DMS 273 (cell line): ENCODE measurements around the gene AKAP17A.
"Not testable (repeated sequence)": the region's sequence is repeated elsewhere in the genome, so short reads cannot be mapped to it uniquely, and the experiment has no call there.

ENCODE experiments used
- DNase-seq: peaks from one replicate; lab custom pipeline; 2025; ENCODE audit not compliant: unreplicated experiment; lab: John Stamatoyannopoulos, UW

AKAP17A gene

DNA sequence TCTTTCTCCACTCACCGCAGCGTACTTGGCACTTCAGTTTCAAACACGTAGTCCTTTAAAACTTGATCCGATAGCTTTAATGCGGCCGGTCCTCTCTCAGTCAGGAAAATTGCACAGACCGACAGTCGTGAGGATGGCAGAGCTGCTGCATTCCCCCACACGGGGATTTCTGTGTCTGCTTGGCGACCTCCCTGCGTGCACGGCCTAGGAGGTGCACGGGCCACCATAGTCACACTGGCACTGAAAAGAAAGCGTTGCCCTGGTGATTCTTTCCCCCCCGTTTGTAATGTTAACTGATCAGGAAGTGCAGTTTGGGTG lies 10.3 kb downstream of the AKAP17A start:
- no peak for DNase-seq

DNA sequence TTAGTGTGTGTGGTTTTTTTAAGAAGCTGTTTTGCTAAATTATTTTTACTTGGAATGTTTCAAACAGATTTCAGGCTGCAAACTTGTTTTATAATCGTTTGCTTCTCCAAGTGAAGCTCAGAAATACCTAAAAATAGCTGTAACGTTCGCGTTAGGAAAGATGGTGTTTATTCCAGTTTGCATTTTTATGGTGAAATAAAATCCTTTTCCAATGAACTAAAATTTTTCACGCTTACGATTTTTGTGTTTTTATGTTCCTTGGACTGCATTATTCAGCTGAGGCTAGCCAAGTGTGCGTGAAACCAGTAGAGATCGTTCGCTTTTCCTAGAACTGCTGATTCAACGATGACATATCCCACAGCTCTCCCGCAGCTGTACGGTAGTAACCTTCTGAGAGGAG lies 10.9 kb downstream of the AKAP17A start:
- no peak for DNase-seq

DNA sequence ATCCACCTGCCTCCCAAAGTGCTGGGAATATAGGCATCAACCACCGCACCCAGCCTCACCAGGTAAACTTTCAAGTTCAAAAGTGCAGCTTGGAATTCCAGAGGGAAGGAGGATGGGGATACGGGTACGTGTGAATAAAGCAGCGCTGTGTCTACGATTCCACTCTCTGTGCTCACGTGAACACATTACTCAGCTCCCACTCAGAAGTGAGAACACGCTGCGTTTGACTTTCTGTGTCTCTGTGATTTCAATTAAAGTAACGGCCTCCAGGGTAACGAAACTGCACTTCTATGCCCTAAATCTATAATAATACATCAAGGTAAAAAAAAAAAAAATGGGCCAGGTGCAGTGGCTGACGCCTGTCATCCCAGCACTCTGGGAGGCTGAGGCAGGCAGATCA lies 15.1 kb downstream of the AKAP17A start:
- DNase-seq = no peak

DNA sequence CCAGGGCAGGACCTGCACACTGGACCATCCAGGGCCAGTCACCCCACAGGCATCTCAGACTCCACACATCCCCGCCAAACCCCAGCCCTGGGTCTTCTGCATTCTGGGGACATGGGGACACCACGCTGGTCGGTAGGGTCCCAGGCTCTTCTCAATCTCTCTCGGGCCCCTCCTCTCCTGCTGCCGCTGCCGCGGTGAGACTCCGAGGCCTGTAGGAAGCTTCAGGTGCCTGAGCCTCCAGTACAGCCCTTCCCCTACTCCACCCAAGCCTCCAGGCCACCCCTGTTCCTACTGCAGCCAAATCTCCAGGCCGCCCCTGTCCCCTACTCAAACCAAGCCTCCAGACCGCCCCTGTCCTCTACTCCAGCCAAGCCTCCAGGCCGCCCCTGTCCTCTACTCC lies 17.9 kb downstream of the AKAP17A start:
- DNase-seq = no peak

DNA sequence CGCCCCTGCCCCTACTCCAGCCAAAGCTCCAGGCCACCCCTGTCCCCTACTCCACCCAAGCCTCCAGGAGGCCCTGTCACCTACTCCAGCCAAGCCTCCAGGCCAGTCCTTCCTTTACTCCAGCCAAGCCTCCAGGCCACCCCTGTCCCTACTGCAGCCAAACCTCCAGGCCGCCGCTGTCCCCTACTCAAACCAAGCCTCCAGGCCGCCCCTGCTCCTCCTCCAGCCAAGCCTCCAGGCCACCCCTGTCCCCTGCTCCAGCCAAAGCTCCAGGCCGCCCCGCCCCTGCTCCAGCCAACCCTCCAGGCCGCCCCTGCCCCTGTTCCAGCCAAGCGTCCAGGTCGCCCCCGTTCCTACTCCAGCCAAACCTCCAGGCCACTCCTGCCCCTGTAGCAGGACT lies 18.4 kb downstream of the AKAP17A start:
- DNase-seq = no peak

DNA sequence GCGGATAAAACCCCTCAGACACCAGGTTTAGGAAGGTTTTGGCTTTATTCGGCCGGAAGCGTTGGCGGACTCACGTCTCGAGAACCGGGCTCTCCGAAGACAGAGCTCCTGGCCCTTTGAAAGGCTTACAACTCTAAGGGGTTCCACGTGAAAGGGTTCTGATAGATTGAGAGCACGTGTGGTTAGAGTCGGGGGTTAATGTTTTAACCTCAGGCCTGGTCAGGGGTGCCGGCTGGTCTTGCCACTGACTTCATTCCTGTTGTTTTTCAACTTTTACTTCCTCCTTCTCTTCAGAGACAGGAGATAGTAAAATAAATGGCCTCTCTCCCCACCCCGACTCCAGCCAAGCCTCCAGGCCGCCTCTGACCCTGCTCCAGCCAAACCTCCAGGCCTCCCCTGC lies 18.8 kb downstream of the AKAP17A start:
- no peak for DNase-seq

DNA sequence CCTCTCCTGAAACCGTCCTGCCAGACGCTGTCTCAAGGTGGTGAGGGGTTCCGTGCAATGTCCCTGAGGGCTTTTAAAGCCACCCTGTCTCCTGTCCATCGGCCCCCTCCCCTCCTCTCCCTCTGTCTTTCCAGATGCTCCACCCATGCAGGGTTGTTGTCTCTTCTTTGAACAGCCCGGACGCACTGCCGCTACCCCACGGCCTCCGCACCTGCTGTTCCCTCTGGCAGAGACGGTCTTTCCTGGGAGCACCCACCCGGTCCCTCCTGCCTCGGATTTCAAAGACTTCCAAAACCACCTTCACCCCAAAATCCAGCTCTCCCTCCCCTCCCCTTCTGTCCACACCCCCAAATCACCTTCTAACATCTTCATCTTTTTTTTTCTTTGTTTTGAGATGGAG lies 19.3 kb downstream of the AKAP17A start:
- DNase-seq = no peak

DNA sequence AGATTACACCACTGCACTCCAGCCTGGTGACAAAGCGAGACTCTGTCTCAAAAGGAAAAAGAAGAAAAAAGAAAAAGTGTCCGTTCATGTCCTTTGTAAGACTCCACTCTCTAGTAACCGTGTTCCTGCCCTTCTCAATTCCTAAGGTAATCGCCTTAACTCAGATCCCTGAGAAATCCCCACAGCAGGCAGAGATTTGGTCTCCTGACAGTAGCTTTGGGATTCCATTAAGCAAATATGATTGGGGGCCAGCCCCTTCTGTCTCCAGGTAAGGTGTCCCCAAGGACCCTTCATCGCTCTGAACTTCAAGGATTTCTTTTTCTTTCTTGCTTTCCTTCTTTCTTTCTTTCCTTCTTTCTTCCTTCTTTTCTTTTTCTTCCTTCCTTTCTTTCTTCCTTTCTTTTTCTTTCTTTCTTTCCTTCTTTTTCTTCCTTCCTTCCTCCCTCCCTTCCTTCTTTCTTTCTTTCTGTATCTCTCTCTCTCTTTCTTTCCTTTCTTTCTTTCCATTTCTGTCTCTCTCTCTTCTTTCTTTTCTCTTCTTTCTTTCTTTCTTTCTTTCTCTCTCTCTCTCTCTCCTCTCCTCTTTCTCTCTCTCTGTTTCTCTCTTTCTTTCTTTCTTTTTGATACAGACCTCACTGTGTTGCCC lies 21.4 kb downstream of the AKAP17A start:
- DNase-seq = no peak

DNA sequence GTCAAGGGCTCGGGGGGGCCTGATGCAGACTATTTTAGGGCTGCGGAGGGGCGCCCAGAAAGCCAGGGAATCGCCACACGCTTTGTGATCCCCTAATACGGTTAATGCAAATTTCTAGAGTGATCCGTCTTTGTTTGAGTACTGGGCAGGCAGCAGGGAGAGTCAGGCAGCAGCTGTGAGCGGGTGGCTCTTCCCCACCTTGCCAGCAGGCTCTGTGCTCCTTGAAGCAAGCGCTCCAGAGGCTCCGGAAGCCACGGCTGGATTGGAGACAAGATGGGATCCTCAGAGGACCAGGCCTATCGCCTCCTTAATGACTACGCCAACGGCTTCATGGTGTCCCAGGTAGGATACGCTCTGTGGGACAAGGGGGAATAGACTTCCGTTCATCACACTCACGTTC lies 23.5 kb downstream of the AKAP17A start, which contains the start of gene ASMT:
Gene ASMT, plus strand, starts transcription at position 133 of the 400 bp plus-strand sequence. Its CDS starts 141 bp downstream, at position 274.
- no peak for DNase-seq

DNA sequence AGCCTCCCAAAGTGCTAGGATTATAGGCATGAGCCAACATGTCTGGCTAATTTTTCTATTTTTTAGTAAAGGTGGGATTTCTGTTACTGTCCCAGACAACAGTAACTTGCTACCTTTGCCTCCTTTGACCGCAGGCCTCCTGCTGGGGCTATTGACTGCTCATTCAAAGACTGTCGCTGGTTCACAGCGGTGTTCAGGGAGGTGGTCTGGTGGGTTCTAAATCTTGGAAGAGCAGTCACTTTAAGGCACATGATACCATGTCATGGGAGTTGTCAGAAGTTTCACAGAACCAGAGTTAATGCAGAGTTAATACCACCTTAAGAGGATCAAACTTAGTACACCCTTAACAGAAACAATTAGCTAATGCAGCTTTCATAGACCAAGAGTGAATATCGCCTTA lies 27.3 kb downstream of the AKAP17A start:
- DNase-seq = no peak

DNA sequence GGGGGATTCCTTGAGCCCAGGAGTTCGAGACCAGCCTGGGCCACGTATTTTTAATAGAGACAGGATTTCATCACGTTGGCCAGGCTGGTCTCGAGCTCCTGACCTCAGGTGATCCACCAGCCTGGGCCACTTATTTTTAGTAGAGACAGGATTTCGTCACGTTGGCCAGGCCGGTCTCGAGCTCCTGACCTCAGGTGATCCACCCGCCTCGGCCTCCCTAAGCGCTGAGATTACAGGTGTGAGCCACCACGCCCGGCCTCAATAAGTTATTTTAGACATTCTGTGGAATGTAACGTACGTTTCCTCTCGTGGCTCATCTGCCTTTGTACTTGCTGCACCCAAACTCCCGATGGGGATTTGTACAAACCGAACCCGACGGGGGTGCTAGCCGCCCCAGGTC lies 32.3 kb downstream of the AKAP17A start:
- no peak for DNase-seq

DNA sequence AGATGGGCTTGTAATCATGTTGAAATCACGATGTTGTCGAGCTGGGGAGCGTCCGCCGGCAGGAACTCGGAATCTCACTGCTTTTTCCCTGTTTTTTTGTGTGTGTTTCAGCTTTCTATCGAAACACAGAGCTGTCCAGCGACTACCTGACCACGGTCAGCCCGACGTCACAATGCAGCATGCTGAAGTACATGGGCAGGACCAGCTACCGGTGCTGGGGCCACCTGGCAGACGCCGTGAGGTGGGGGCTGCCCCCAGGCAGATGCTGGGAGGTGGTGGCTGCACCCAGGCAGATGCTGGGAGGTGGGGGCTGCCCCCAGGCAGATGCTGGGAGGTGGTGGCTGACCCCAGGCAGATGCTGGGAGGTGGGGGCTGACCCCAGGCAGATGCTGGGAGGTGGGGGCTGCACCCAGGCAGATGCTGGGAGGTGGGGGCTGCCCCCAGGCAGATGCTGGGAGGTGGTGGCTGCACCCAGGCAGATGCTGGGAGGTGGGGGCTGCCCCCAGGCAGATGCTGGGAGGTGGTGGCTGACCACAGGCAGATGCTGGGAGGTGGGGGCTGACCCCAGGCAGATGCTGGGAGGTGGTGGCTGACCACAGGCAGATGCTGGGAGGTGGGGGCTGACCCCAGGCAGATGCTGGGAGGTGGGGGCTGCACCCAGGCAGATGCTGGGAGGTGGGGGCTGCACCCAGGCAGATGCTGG lies 32.9 kb downstream of the AKAP17A start:
- DNase-seq = not testable (repeated sequence)

DNA sequence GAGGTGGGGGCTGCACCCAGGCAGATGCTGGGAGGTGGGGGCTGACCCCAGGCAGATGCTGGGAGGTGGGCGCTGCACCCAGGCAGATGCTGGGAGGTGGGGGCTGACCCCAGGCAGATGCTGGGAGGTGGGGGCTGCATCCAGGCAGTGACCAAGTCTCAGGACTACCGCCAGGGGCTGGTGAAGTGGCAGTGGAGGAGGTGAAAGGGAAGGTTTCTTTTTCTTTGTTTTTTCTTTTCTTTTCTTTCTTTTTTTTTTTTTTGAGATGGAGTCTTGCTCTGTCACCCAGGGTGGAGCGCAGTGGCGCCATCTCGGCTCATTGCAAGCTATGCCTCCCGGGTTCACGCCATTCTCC lies 33.4 kb downstream of the AKAP17A start:
- DNase-seq = not testable (repeated sequence)

DNA sequence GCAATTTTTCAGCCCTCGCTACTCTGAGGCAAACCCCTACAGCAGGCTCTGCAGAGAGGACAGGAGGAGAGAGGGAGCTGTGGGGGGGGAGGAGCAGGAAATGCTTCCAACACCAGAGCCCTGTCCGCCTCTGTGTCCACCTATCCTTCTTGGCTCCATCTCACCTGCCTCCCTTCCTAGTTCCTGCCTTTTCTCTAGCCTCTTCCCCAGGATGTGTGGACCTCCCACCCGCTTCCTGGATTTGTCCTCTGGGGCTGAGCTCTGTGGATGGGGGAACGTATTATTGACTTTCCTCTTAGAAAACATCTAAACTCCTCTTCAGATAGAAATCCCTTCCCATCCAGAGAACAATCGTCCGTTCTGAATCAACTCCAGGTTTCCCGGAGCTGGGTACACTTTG lies 37.8 kb downstream of the AKAP17A start:
- DNase-seq = no peak

DNA sequence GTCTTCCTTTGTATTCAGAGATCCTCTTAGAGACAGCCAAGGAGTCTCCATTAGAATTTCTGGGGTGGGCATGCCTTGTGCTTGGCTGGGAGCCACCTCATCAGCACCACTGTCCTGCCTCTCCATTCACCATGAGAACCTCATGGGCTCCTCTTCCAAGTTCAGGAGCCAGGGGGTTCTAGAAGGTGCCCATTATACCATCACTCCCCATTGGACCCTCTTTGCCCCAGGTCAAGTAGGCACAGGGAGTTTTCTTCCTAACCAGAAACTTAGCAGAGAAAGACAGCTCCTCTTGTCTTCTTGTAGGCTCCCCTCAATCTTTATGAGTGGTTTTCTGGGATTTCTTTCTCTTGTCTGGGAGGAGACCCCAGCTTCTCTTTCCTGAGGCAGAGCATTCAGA lies 54.6 kb downstream of the AKAP17A start:
- no peak for DNase-seq

DNA sequence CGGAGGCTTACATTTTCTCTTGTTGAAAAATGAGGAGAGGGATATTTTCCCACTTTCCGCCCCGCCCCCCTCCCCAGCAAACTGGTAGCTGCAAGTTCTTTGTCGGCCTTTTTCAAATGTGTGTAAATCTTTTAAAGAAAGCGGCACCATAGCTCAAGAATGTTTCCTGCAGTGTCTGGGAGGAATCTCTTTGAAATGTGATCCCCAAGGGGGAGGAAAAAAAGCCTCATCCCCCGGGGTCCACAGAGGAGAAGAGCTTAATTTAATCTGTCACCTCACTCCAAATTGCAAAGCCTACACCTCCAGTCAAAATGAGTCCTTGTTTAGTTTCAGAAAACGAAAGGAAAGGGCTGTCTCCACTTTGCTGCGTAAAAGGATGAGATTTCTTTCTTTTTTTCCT lies 58.2 kb downstream of the AKAP17A start:
- no peak for DNase-seq
